ENCODE results near the gene ATP2B2. TPM values are rescaled to one million over a fixed set of nuclear protein-coding genes. Genes with fewer than 3 reads are reported as not detected.

ATP2B2 gene
- total RNA-seq, 2 donors from 2014 or later, result 0.07 to 0.11 TPM

- DNase-seq, result no peak
- no peak overlapping the region for H3K27ac ChIP-seq
- H3K4me1 ChIP-seq, result no peaks in the 10 kb centered on the region
- H3K36me3 ChIP-seq, result no peaks in the 10 kb centered on the region
- intact Hi-C loops (cut with DNase I), result no loop called here
- H3K27me3 ChIP-seq, result no peaks in the 10 kb centered on the region
- H3K4me3 ChIP-seq, result no peak overlapping the region
- H3K9me3 ChIP-seq, result no peaks in the 10 kb centered on the region
- no peak overlapping the region for H3K9ac ChIP-seq (ENCODE audit: low read depth in 2 of 2, low read length in 2 of 2)
- no peak for TF ChIP-seq CTCF (IDR thresholded peaks at IDR 0.05)
These were observed 96.7 kb downstream of the ATP2B2 start for GRCh38 chr3:10408680-10409079.

- DNase-seq, result no peak
These were observed 98.0 kb downstream of the ATP2B2 start for GRCh38 chr3:10407361-10407760.

GRCh38 chr3:10406414-10406813 lies 99.0 kb downstream of the ATP2B2 start:
- no peak overlapping the region for H3K9ac ChIP-seq (ENCODE audit: low read depth in 2 of 2, low read length in 2 of 2)
- intact Hi-C loops (cut with DNase I), result no loop called here
- no peak overlapping the region for H3K4me3 ChIP-seq
- no peak overlapping the region for H3K27ac ChIP-seq
- no peak for TF ChIP-seq CTCF (IDR thresholded peaks at IDR 0.05)
- DNase-seq, result no peak
- no peaks in the 10 kb centered on the region for H3K9me3 ChIP-seq
- no peaks in the 10 kb centered on the region for H3K4me1 ChIP-seq
- H3K27me3 ChIP-seq, result no peaks in the 10 kb centered on the region
- H3K36me3 ChIP-seq, result no peaks in the 10 kb centered on the region

More at GRCh38 chr3:10407361-10407760, 98.0 kb downstream of the ATP2B2 start:
- Histone ChIP-seq H3K27ac (no peak overlapping the region), H3K4me1 (no peaks in the 10 kb centered on the region), H3K36me3 (no peaks in the 10 kb centered on the region), H3K9me3 (no peaks in the 10 kb centered on the region), H3K27me3 (no peaks in the 10 kb centered on the region), H3K9ac (ENCODE audit: low read depth in 2 of 2, low read length in 2 of 2) (no peak overlapping the region), H3K4me3 (no peak overlapping the region)
- TF ChIP-seq CTCF (IDR thresholded peaks at IDR 0.05), result no peak
- intact Hi-C loops (cut with DNase I), result no loop called here

- intact Hi-C loops (cut with DNase I), result no loop called here
- DNase-seq, result no peak
These were observed 99.6 kb downstream of the ATP2B2 start for GRCh38 chr3:10405816-10406215.

GRCh38 chr3:10404876-10405275 lies 100.5 kb downstream of the ATP2B2 start:
- Histone ChIP-seq H3K4me1 (no peaks in the 10 kb centered on the region), H3K27ac (no peak overlapping the region), H3K36me3 (no peaks in the 10 kb centered on the region), H3K9ac (ENCODE audit: low read depth in 2 of 2, low read length in 2 of 2) (no peak overlapping the region), H3K9me3 (no peaks in the 10 kb centered on the region), H3K4me3 (no peak overlapping the region), H3K27me3 (no peaks in the 10 kb centered on the region)
- DNase-seq, result no peak
- TF ChIP-seq CTCF (IDR thresholded peaks at IDR 0.05), result no peak
- intact Hi-C loops (cut with DNase I), result no loop called here

More at GRCh38 chr3:10405816-10406215, 99.6 kb downstream of the ATP2B2 start:
- no peaks in the 10 kb centered on the region for H3K36me3 ChIP-seq
- no peaks in the 10 kb centered on the region for H3K9me3 ChIP-seq
- H3K9ac ChIP-seq (ENCODE audit: low read depth in 2 of 2, low read length in 2 of 2), result no peak overlapping the region
- no peak overlapping the region for H3K4me3 ChIP-seq
- no peak for TF ChIP-seq CTCF (IDR thresholded peaks at IDR 0.05)
- no peak overlapping the region for H3K27ac ChIP-seq
- H3K27me3 ChIP-seq, result no peaks in the 10 kb centered on the region
- H3K4me1 ChIP-seq, result no peaks in the 10 kb centered on the region

GRCh38 chr3:10404377-10404776 lies 101.0 kb downstream of the ATP2B2 start:
- Histone ChIP-seq H3K36me3 (no peaks in the 10 kb centered on the region), H3K9me3 (no peaks in the 10 kb centered on the region), H3K4me1 (no peaks in the 10 kb centered on the region), H3K4me3 (no peak overlapping the region), H3K27ac (no peak overlapping the region), H3K27me3 (no peaks in the 10 kb centered on the region), H3K9ac (ENCODE audit: low read depth in 2 of 2, low read length in 2 of 2) (no peak overlapping the region)
- intact Hi-C loops (cut with DNase I), result no loop called here
- no peak for TF ChIP-seq CTCF (IDR thresholded peaks at IDR 0.05)
- DNase-seq, result no peak
